WTC11 (cell line): ENCODE measurements around the gene RAB3IL1. TPM values are rescaled to one million over a fixed set of nuclear protein-coding genes. Genes with fewer than 3 reads are reported as not detected.

Experiments
- ATAC-seq: fragments of 200-7000 bp; cut with Tn5 transposase; 2 replicates; pipeline ENCODE4 v1.10.0; 2021; ENCODE audit warnings: mild to moderate bottlenecking, moderate library complexity
- CTCF ChIA-PET: fragments of 300-600 bp; sonication (Branson Sonifier 250); formaldehyde crosslinking; loops from one replicate; lab custom pipeline; 2021; ENCODE audit warnings: antibody characterized with exemption; lab: Charles Lee
- POLR2A ChIA-PET: fragments of 350-600 bp; sonication (Branson Sonifier 250); formaldehyde crosslinking; loops from one replicate; lab custom pipeline; 2021; ENCODE audit warnings: antibody characterized with exemption; lab: Charles Lee
- DNase-seq: peaks from one replicate; pipeline ENCODE4 v3.0.0; 2021; ENCODE audit warnings: low spot score
- H3K27ac Mint-ChIP-seq: 2 replicates; pipeline ENCODE4 v1.8.0; 2021; ENCODE audit warnings: mixed read lengths
- H3K27me3 Mint-ChIP-seq: 2 replicates; pipeline ENCODE4 v1.8.0; 2021; ENCODE audit warnings: low read depth, mild to moderate bottlenecking, moderate library complexity, mixed read lengths
- H3K36me3 Mint-ChIP-seq: 2 replicates; pipeline ENCODE4 v1.8.0; 2021; ENCODE audit warnings: mixed read lengths
- H3K4me1 Mint-ChIP-seq: 2 replicates; pipeline ENCODE4 v1.8.0; 2022; ENCODE audit warnings: mixed read lengths
- H3K4me3 Mint-ChIP-seq: 2 replicates; pipeline ENCODE4 v1.8.0; 2021; ENCODE audit warnings: mild to moderate bottlenecking, moderate library complexity, mixed read lengths
- H3K9me3 Mint-ChIP-seq: 2 replicates; pipeline ENCODE4 v1.8.0; 2021; ENCODE audit warnings: mixed read lengths
- ATF2 ChIP-seq: sonication (generic); formaldehyde crosslinking; IDR thresholded peaks from 2 replicates; pipeline ENCODE4 v1.8.1; 2022; ENCODE audit warnings: low read depth, missing genetic modification reagents, borderline replicate concordance
- ATF3 ChIP-seq: sonication (generic); formaldehyde crosslinking; conservative IDR thresholded peaks from 2 replicates; pipeline ENCODE4 v1.8.1; 2022; ENCODE audit warnings: mild to moderate bottlenecking, missing genetic modification reagents
- CTCF ChIP-seq: fragments of 200-600 bp; IDR thresholded peaks from 2 replicates; pipeline ENCODE4 v1.8.0; 2022; ENCODE audit warnings: antibody characterized with exemption
- EMX1 ChIP-seq: fragments of 250-450 bp; sonication (Bioruptor Pico); IDR thresholded peaks from 2 replicates; pipeline ENCODE4 v1.8.0; 2021; ENCODE audit warnings: mild to moderate bottlenecking
- ETV6 ChIP-seq: sonication (generic); formaldehyde crosslinking; IDR thresholded peaks from 2 replicates; pipeline ENCODE4 v1.8.1; 2022; ENCODE audit warnings: mild to moderate bottlenecking, missing genetic modification reagents
- GRHL2 ChIP-seq: fragments of 250-450 bp; sonication (Bioruptor Pico); IDR thresholded peaks from 2 replicates; pipeline ENCODE4 v1.8.0; 2022; ENCODE audit warnings: mild to moderate bottlenecking, moderate library complexity; ENCODE audit not compliant: insufficient replicate concordance, severe bottlenecking
- NR3C1 ChIP-seq: sonication (generic); formaldehyde crosslinking; conservative IDR thresholded peaks from 2 replicates; pipeline ENCODE4 v1.8.1; 2023; ENCODE audit warnings: low read depth, mild to moderate bottlenecking, missing genetic modification reagents
- PRDM15 ChIP-seq: sonication (generic); formaldehyde crosslinking; IDR thresholded peaks from 2 replicates; pipeline ENCODE4 v1.8.0; 2022; ENCODE audit warnings: missing genetic modification reagents
- SOX15 ChIP-seq: fragments of 250-450 bp; sonication (Bioruptor Pico); IDR thresholded peaks from 2 replicates; pipeline ENCODE4 v1.9.0; 2021; ENCODE audit warnings: mild to moderate bottlenecking
- TP53 ChIP-seq: sonication (generic); formaldehyde crosslinking; IDR thresholded peaks from 2 replicates; pipeline ENCODE4 v1.8.1; 2023; ENCODE audit warnings: mild to moderate bottlenecking, missing genetic modification reagents
- ZBTB21 ChIP-seq: sonication (generic); formaldehyde crosslinking; IDR thresholded peaks from 2 replicates; pipeline ENCODE4 v1.8.1; 2023; ENCODE audit warnings: mild to moderate bottlenecking, missing genetic modification reagents, borderline replicate concordance
- ZNF425 ChIP-seq: fragments of 250-450 bp; sonication (Bioruptor Pico); conservative IDR thresholded peaks from 2 replicates; pipeline ENCODE4 v1.9.0; 2021; ENCODE audit warnings: mild to moderate bottlenecking
- ZNF512 ChIP-seq: sonication (generic); formaldehyde crosslinking; IDR thresholded peaks from 2 replicates; pipeline ENCODE4 v1.8.1; 2022; ENCODE audit warnings: missing genetic modification reagents, borderline replicate concordance
- total RNA-seq: library from RNA; stranded (reverse); gene quantifications from 3 replicates; pipeline ENCODE4 v1.2.3, GENCODE V29; 2021

The RAB3IL1 gene
- total RNA-seq, 1 experiment from 2014 or later: 7.2 TPM

- no peaks in the 10 kb centered on the region for H3K9me3 Mint-ChIP-seq
- DNase-seq: no peak
- CTCF ChIA-PET: interaction anchor here (0.6 to 10.3 kb wide), 34 partner anchors 9 to 188 kb away, joined by 3 to 685 read pairs (median 7); partner anchors contain the start of genes FADS3, FTH1 and RAB3IL1
- TF ChIP-seq SOX15 (CRISPR knock-in tag) (no peak), TP53 (CRISPR knock-in tag) (no peak), GRHL2 (no peak), ATF3 (CRISPR knock-in tag) (no peak), ZNF425 (no peak), ZNF512 (CRISPR knock-in tag) (no peak), EMX1 (CRISPR knock-in tag) (no peak), ATF2 (CRISPR knock-in tag) (no peak), ZBTB21 (no peak)
- H3K4me3 Mint-ChIP-seq: no peak overlapping the region
- POLR2A ChIA-PET: interaction anchor here (0.6 to 2.5 kb wide), 9 partner anchors 14 to 134 kb away, joined by 3 to 26 read pairs (median 11); partner anchors contain the start of gene FTH1
- H3K36me3 Mint-ChIP-seq: no peaks in the 10 kb centered on the region
- H3K27ac Mint-ChIP-seq: no peak overlapping the region
- H3K4me1 Mint-ChIP-seq: peaks cover 7% of the 10 kb centered on the region
- peaks cover 3% of the 10 kb centered on the region; the same call in 1 of the 2 replicates for H3K27me3 Mint-ChIP-seq
- ATAC-seq: no peak
Observed at GRCh38 chr11:61948505-61948904, 31.1 kb upstream of the RAB3IL1 start.

GRCh38 chr11:61947486-61948210 is 30.3 kb upstream of the RAB3IL1 start:
- TF ChIP-seq NR3C1 (CRISPR knock-in tag) (no peak), PRDM15 (CRISPR knock-in tag) (peak; percentile 88), ETV6 (CRISPR knock-in tag) (peak; percentile 80; the same call in 1 of the 2 replicates), CTCF (peak; percentile 83), ATF2 (CRISPR knock-in tag) (no peak)
- DNase-seq: peak; percentile 89
- Mint-ChIP-seq H3K4me3 (no peak overlapping the region), H3K9me3 (no peaks in the 10 kb centered on the region), H3K27ac (no peak overlapping the region), H3K36me3 (no peaks in the 10 kb centered on the region), H3K4me1 (peaks cover 7% of the 10 kb centered on the region), H3K27me3 (peaks cover 3% of the 10 kb centered on the region)
- ATAC-seq: peak; percentile 93
- ChIA-PET CTCF (interaction anchor here (0.5 to 10.3 kb wide), 49 partner anchors 8 to 279 kb away, joined by 3 to 685 read pairs (median 5); partner anchors contain the start of genes FADS3, FTH1 and RAB3IL1), POLR2A (interaction anchor here (0.6 to 2.1 kb wide), 8 partner anchors 20 to 135 kb away, joined by 3 to 15 read pairs (median 4); partner anchors contain the start of gene FTH1)
